ENCODE results near the gene PGRMC2.
"Not testable (repeated sequence)": the region's sequence is repeated elsewhere in the genome, so short reads cannot be mapped to it uniquely, and the experiment has no call there.

The PGRMC2 gene

GRCh38 chr4:128256539-128256938 lies 31.1 kb downstream of the PGRMC2 start:
- no peak overlapping the region for H3K4me3 ChIP-seq (ENCODE audit: low read depth, low read length)
- DNase-seq (ENCODE audit: low read depth), result no peak
- TF ChIP-seq, protein P1, sequence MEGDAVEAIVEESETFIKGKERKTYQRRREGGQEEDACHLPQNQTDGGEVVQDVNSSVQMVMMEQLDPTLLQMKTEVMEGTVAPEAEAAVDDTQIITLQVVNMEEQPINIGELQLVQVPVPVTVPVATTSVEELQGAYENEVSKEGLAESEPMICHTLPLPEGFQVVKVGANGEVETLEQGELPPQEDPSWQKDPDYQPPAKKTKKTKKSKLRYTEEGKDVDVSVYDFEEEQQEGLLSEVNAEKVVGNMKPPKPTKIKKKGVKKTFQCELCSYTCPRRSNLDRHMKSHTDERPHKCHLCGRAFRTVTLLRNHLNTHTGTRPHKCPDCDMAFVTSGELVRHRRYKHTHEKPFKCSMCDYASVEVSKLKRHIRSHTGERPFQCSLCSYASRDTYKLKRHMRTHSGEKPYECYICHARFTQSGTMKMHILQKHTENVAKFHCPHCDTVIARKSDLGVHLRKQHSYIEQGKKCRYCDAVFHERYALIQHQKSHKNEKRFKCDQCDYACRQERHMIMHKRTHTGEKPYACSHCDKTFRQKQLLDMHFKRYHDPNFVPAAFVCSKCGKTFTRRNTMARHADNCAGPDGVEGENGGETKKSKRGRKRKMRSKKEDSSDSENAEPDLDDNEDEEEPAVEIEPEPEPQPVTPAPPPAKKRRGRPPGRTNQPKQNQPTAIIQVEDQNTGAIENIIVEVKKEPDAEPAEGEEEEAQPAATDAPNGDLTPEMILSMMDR (IDR thresholded peaks at IDR 0.05; ENCODE audit: low read depth, low read length, missing control alignments), result no peak

DNA sequence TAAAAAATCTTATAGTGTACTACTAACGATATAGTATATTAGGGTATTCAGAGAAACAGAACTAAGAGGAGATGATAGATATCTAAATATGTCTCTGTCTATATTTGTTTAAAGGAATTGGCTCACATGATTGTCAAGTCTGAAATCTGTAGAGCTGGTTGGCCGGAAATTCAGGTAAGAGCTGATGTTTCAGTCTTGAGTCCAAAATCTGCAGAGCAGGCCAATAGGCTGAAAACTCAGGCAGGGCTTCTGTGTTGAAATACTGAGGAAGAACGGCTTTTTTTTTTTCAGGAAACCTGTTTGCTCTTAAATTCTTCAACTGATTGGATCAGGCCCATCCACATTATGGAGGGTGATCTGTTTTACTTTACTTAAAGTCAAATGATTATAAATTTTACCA lies 31.7 kb downstream of the PGRMC2 start:
- no peak for DNase-seq (ENCODE audit: low read depth)
- TF ChIP-seq, protein P1 (IDR thresholded peaks at IDR 0.05; ENCODE audit: low read depth, low read length, missing control alignments), result no peak
- no peak overlapping the region for H3K4me3 ChIP-seq (ENCODE audit: low read depth, low read length)

DNA sequence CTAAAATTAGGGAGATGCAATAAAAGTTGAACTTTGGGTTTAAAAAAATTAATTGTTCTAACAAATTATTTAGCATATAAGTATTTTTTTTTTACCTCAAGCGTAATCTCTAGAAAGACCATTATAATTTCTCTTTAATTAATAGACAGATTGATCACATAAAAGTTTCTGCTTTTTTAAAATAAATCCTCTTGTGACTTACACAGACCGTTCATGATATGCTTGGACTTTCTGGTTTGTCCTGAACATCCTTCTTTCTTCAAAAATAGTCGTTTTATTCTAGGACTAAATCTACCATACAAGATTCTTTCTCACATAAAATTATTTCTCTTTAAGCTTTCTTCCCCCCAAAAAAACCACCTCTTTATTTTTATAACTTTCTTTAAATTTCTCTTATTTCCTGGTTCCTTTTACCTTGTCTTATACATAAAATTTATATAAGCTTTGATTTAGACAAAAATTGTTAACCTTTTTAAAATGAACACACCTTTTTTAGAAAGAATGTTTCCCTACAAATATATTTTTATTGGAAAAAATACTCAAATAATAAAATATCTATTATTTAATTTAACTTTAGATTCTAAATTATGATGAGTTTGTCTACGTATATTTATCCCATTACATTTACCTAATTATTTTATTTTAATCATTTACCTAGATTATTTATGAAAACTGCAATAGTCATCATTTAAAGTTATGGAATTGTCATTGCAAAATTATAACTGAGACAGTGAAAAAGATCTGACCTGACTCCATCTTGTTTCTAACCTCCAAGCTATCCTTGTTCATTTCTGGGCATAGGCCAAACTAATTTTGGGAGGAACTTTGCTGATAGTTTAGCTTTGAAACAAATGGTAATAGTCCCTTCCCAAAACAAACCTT lies 37.6 kb downstream of the PGRMC2 start:
- no peak for DNase-seq (ENCODE audit: low read depth)
- no peak overlapping the region for H3K4me3 ChIP-seq (ENCODE audit: low read depth, low read length)
- TF ChIP-seq, protein P1 (IDR thresholded peaks at IDR 0.05; ENCODE audit: low read depth, low read length, missing control alignments), result no peak

- DNase-seq (ENCODE audit: low read depth), result no peak
- TF ChIP-seq, protein P1 (IDR thresholded peaks at IDR 0.05; ENCODE audit: low read depth, low read length, missing control alignments), result no peak
- H3K4me3 ChIP-seq (ENCODE audit: low read depth, low read length), result no peak overlapping the region
Observed at GRCh38 chr4:128247906-128248305, 39.7 kb downstream of the PGRMC2 start.

- not testable (repeated sequence) for DNase-seq (ENCODE audit: low read depth); H3K4me3 ChIP-seq (ENCODE audit: low read depth, low read length)
Observed at GRCh38 chr4:128245391-128245790, 42.2 kb downstream of the PGRMC2 start.

GRCh38 chr4:128244379-128244778 lies 43.2 kb downstream of the PGRMC2 start:
- TF ChIP-seq, protein P1 (IDR thresholded peaks at IDR 0.05; ENCODE audit: low read depth, low read length, missing control alignments), result no peak
- DNase-seq (ENCODE audit: low read depth), result no peak
- no peak overlapping the region for H3K4me3 ChIP-seq (ENCODE audit: low read depth, low read length)

GRCh38 chr4:128242601-128243000 lies 45.0 kb downstream of the PGRMC2 start:
- TF ChIP-seq, protein P1 (IDR thresholded peaks at IDR 0.05; ENCODE audit: low read depth, low read length, missing control alignments), result no peak
- no peak overlapping the region for H3K4me3 ChIP-seq (ENCODE audit: low read depth, low read length)
- DNase-seq (ENCODE audit: low read depth), result no peak

Data from GM12864 (cell line).